ENCODE data around the gene TMOD2. TPM values are rescaled to one million over a fixed set of nuclear protein-coding genes. Genes with fewer than 3 reads are reported as not detected.

TMOD2 gene
- total RNA-seq, 4 donors from 2014 or later, result 1.0 to 4.8 (median 2.4) TPM

GRCh38 chr15:51812598-51812997, 61.2 kb downstream of the TMOD2 start:
- no peak overlapping the region for H3K27ac ChIP-seq
- no peaks in the 10 kb centered on the region for H3K4me1 ChIP-seq
- DNase-seq (no peak), ATAC-seq (no peak)
- H3K36me3 ChIP-seq, result no peaks in the 10 kb centered on the region
- H3K9me3 ChIP-seq, result no peaks in the 10 kb centered on the region
- intact Hi-C loops (cut with DNase I; ENCODE audit: low total_unique reads), result no loop called here
- TF ChIP-seq CTCF (IDR thresholded peaks at IDR 0.05 in 4 of 5, conservative IDR thresholded peaks at IDR 0.05 in 1 of 5) (no peak), POLR2A (IDR thresholded peaks at IDR 0.05) (no peak)
- in situ Hi-C loops (cut with MboI; ENCODE audit: low sequenced_read_pairs in 4 of 4), result no loop called here
- H3K4me3 ChIP-seq, result no peak overlapping the region
- H3K27me3 ChIP-seq, result no peaks in the 10 kb centered on the region

- no peak for TF ChIP-seq POLR2A (IDR thresholded peaks at IDR 0.05)
- no peak for TF ChIP-seq CTCF (IDR thresholded peaks at IDR 0.05 in 4 of 5, conservative IDR thresholded peaks at IDR 0.05 in 1 of 5)
- H3K4me3 ChIP-seq, result no peak overlapping the region
- DNase-seq (no peak), ATAC-seq (no peak)
- in situ Hi-C loops (cut with MboI; ENCODE audit: low sequenced_read_pairs in 4 of 4), result no loop called here
- H3K36me3 ChIP-seq, result no peaks in the 10 kb centered on the region
- intact Hi-C loops (cut with DNase I; ENCODE audit: low total_unique reads), result no loop called here
- no peaks in the 10 kb centered on the region for H3K9me3 ChIP-seq
- no peaks in the 10 kb centered on the region for H3K27me3 ChIP-seq
- H3K27ac ChIP-seq, result no peak overlapping the region
- H3K4me1 ChIP-seq, result no peaks in the 10 kb centered on the region
Observed at GRCh38 chr15:51814606-51815005, 63.2 kb downstream of the TMOD2 start.

GRCh38 chr15:51816611-51817010, 65.2 kb downstream of the TMOD2 start:
- H3K4me1 ChIP-seq, result no peaks in the 10 kb centered on the region
- DNase-seq, result no peak
- H3K9me3 ChIP-seq, result no peaks in the 10 kb centered on the region
- no peaks in the 10 kb centered on the region for H3K36me3 ChIP-seq
- H3K27ac ChIP-seq, result no peak overlapping the region
- TF ChIP-seq POLR2A (IDR thresholded peaks at IDR 0.05) (no peak), CTCF (IDR thresholded peaks at IDR 0.05 in 4 of 5, conservative IDR thresholded peaks at IDR 0.05 in 1 of 5) (no peak)
- H3K4me3 ChIP-seq, result no peak overlapping the region
- ATAC-seq, result no peak
- intact Hi-C loops (cut with DNase I; ENCODE audit: low total_unique reads) (no loop called here), in situ Hi-C loops (cut with MboI; ENCODE audit: low sequenced_read_pairs in 4 of 4) (no loop called here)
- H3K27me3 ChIP-seq, result no peaks in the 10 kb centered on the region

- in situ Hi-C loops (cut with MboI; ENCODE audit: low sequenced_read_pairs in 4 of 4) (no loop called here), intact Hi-C loops (cut with DNase I; ENCODE audit: low total_unique reads) (no loop called here)
- DNase-seq (no peak), ATAC-seq (no peak)
- Histone ChIP-seq H3K4me3 (no peak overlapping the region), H3K9me3 (no peaks in the 10 kb centered on the region), H3K27ac (no peak overlapping the region), H3K27me3 (no peaks in the 10 kb centered on the region), H3K4me1 (no peaks in the 10 kb centered on the region), H3K36me3 (no peaks in the 10 kb centered on the region)
- TF ChIP-seq POLR2A (IDR thresholded peaks at IDR 0.05) (no peak), CTCF (IDR thresholded peaks at IDR 0.05 in 4 of 5, conservative IDR thresholded peaks at IDR 0.05 in 1 of 5) (no peak)
Observed at GRCh38 chr15:51818150-51818549, 66.8 kb downstream of the TMOD2 start.

- no peaks in the 10 kb centered on the region for H3K27me3 ChIP-seq
- no peak overlapping the region for H3K4me3 ChIP-seq
- H3K27ac ChIP-seq, result no peak overlapping the region
- peaks cover 3 to 6% of the 10 kb centered on the region in 2 donors for H3K4me1 ChIP-seq
- ATAC-seq (no peak), DNase-seq (no peak)
- intact Hi-C loops (cut with DNase I; ENCODE audit: low total_unique reads), result no loop called here
- H3K36me3 ChIP-seq, result no peaks in the 10 kb centered on the region
- no peaks in the 10 kb centered on the region for H3K9me3 ChIP-seq
- no peak for TF ChIP-seq CTCF (IDR thresholded peaks at IDR 0.05 in 4 of 5, conservative IDR thresholded peaks at IDR 0.05 in 1 of 5)
- TF ChIP-seq POLR2A (IDR thresholded peaks at IDR 0.05), result no peak
- in situ Hi-C loops (cut with MboI; ENCODE audit: low sequenced_read_pairs in 4 of 4), result no loop called here
Observed at GRCh38 chr15:51825698-51826097, 74.3 kb downstream of the TMOD2 start.
